Fibroblast of skin of abdomen (primary cell): ENCODE results near the gene PLVAP.

Experiments
- DNase-seq: peaks from one replicate; pipeline ENCODE4 v3.0.0-alpha.2; 2013

The PLVAP gene

GRCh38 chr19:17333611-17334413, 43.3 kb downstream of the PLVAP start:
- DNase-seq, result peak; percentile 86

GRCh38 chr19:17332677-17333581, 44.2 kb downstream of the PLVAP start:
- peak; percentile 36 for DNase-seq

DNA sequence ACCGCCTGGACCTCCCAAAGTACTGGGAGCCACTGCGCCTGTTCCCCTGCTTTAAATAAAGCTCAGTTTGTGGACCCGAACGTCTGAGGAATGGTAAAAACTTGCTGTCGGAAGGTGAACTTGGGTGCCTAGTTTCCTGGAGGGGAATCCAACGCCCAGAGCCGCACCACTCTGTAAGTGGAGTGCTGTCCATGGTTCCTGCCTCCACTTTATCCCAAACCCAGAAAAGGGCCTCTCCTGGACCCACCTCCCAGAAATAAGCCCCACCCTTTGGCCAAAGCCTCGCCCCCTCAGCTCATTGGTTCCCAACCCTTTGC, 44.8 kb downstream of the PLVAP start:
- DNase-seq, result no peak

GRCh38 chr19:17331045-17331558, 46.0 kb downstream of the PLVAP start:
- no peak for DNase-seq

DNA sequence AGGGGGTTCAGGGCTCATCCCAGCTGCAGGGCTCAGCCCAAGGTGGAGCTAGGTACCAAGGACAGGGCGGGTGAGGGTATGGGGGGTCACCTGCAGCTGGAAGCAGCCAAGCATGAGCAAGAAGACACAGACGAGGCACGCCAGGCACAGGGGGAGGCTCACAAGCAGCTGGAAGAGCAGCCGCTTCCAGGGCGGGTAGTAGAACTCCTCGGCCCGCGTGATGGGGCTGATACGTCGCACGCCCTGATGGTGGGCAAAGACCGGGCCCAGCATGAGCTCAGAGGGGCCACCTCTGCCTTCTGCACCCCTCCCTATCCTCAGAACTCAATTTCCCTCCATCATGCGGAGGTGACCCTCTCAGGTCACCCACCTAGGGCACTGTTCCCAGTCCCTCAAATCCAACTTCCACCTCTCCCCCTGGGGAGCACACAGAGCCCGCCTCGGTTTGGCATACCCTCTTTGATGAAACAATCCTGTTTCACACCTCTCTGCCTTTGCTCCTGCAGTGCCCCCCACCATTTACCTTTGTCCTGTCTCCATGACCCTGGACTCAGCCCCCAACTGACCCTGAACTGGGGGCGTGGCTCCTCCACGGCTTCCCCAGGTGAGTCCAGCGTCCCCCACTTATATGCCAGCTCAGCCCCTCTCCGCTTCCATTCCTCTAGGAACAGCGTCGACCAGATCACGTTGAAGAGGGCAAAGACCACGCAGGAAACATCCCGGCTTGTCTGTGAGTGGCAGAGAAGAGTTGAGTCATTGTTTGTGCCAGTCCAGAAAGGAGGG, 46.7 kb downstream of the PLVAP start:
- DNase-seq, result no peak

DNA sequence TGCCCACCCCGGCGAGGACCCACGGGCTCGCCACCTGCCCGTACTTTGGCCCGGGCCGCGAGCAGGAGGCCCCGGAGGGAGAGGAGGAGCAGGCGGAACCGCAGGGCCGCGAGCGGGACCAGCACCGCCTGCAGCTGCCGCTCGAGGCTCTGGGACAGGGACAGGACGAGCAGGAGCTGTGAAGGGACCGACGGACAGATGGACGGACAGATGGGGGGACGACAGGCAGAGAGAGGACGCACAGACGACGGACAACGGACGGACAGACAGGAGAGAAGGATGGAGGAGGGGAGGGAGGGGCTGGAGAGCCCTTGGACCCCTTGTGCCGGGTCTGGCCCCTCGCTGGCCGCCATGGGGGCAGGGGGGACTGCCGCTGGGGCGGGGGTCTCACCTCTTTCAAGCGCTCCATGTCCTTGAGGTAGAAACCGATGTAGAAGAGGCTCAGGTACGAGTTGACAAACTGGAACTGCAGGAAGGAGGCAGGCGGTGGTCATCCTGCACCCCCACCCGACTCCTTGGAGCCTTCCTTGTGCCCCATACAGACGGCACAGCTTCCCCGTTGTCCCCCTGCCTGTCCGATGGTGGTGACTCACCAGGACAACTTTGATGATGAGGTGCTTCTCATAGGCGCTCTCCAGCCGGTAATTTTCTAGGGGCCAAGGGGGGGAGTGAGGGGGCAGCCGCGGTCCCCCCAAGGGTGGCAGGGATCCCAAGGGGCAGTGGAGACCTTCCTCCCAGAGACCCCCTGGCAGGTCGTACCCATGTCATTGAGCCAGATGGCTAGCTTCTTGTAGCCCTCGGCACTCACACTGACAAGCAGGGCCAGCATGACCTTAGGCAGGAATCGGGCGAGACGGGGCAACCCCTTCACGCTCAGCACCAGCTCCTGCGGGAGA, 47.5 kb downstream of the PLVAP start:
- DNase-seq, result no peak

GRCh38 chr19:17328517-17329365, 48.4 kb downstream of the PLVAP start:
- no peak for DNase-seq

- no peak for DNase-seq
Measured at GRCh38 chr19:17327654-17328516, 49.3 kb downstream of the PLVAP start.

- no peak for DNase-seq
Measured at GRCh38 chr19:17327068-17327653, 50.0 kb downstream of the PLVAP start.

- no peak for DNase-seq
Measured at GRCh38 chr19:17326595-17326966, 50.6 kb downstream of the PLVAP start.

DNA sequence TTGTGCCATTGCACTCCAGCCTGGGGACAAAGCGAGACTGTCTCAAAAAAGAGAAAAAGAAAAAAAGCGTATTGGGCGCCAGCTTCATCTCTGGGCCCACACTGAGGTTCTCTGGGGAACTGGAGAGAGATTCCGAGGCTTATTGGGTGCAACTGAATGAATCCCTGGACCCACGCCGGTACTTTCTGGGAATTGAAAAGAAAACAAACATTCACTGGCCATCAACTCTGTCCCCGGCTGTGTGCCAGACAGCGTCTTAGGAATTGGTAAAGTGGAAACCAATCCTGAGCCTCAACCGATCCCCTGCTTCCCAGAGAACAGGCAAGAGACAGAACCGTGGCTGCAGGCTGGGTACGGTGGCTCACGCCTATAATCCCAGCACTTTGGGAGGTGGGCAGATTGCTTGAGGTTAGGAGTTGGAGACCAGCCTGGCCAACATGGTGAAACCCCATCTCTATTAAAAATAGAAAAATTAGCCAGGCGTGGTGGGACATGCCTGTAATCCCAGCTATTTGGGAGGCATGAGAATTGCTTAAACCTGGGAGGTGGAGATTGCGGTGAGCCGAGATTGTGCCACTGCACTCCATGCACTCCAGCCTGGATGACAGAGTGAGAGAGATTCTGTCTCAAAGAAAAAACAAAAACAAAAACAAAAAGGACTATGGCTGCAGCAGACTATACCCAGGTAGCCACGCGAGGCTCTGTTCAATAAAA, 51.1 kb downstream of the PLVAP start:
- DNase-seq, result no peak

- DNase-seq, result no peak
Measured at GRCh38 chr19:17325133-17325532, 52.0 kb downstream of the PLVAP start.

- no peak for DNase-seq
Measured at GRCh38 chr19:17324357-17325114, 52.6 kb downstream of the PLVAP start.

DNA sequence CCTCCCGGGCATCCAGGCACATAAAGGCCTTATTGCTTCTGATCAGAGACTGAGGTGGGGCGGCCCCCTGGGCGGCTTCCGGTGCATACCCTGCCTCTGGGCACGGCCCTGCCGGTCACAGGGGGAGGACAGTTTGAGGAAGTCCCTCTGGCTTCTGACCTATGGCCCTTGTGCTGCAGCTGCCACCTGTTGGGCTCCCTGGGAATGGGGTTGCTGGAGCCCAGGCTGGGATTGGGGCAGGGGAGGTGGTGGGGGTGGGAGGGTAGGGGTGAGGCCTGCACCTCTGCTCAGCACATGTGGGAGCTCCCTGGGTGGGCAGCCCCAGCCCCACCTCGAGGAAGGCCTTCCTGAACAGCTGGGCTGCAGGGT, 53.2 kb downstream of the PLVAP start:
- DNase-seq, result no peak

GRCh38 chr19:17323300-17323963, 53.7 kb downstream of the PLVAP start:
- DNase-seq, result no peak

GRCh38 chr19:17322854-17323253, 54.3 kb downstream of the PLVAP start:
- DNase-seq, result no peak
